ENCODE data around the gene APBA1.

The APBA1 gene

GRCh38 chr9:69672596-69673310 is 582 bp upstream of the APBA1 start:
- Histone ChIP-seq H3K4me3 (ENCODE audit: low read length) (peak overlapping the region; percentile 46; the same call in 1 of the 2 replicates), H3K27ac (ENCODE audit: low read depth, low read length) (no peak overlapping the region), H3K4me2 (ENCODE audit: low read length) (peak overlapping the region; percentile 57), H3K79me2 (ENCODE audit: control insufficient read depth, low read length) (no peaks in the 10 kb centered on the region), H3K36me3 (ENCODE audit: control insufficient read depth, low read length) (no peaks in the 10 kb centered on the region), H3K27me3 (ENCODE audit: control insufficient read depth, low read length) (peaks cover 23% of the 10 kb centered on the region), H3F3A (ENCODE audit: control insufficient read depth, insufficient read depth) (no peaks in the 10 kb centered on the region), H3K4me1 (ENCODE audit: control insufficient read depth, low read length) (peaks cover 5% of the 10 kb centered on the region; the same call in 1 of the 2 replicates), H3K9me2 (replicated peaks; ENCODE audit: control insufficient read depth, low read length) (no peaks in the 10 kb centered on the region), H4K20me1 (ENCODE audit: control insufficient read depth, insufficient read depth, low read depth, low read length) (no peaks in the 10 kb centered on the region), H3K9me3 (ENCODE audit: control insufficient read depth, insufficient read depth, low read length) (no peaks in the 10 kb centered on the region)
- TF ChIP-seq CTCF (IDR thresholded peaks at IDR 0.05; ENCODE audit: low read depth, low read length, poor library complexity, severe bottlenecking) (peak; percentile 61), EZH2phosphoT487 (IDR thresholded peaks at IDR 0.05; ENCODE audit: borderline replicate concordance, low read length) (no peak)

DNA sequence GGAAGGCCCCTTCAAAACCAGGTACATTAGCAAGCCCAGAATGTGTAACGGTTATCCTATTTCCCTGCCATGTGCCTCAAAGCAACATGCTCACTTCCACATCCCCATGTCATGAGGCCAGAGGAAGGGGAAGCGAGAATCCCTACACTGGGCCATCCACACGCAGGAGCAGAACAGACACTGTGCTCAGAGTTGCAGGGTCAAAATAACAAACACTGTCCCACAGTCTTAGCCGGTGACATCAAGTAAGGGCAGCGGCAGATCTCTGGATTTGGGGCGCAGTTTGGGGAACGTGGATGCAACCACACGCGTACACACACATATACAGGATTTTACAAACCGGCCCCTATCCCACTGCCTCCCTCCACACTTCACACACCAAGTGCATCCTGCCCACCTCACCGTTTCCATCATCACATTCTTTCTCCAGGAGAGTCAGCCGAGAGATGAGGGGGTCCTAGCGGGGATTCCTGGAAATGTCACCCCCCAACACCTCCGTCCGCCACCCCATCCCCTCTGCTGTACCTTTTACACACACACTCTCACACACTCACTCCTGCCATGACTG is 776 bp downstream of the APBA1 start:
- Histone ChIP-seq H3K36me3 (ENCODE audit: control insufficient read depth, low read length) (no peaks in the 10 kb centered on the region), H3K4me3 (ENCODE audit: low read length) (no peak overlapping the region), H3K27ac (ENCODE audit: low read depth, low read length) (no peak overlapping the region), H3K9me3 (ENCODE audit: control insufficient read depth, insufficient read depth, low read length) (no peaks in the 10 kb centered on the region), H3K4me2 (ENCODE audit: low read length) (no peak overlapping the region), H3K9me2 (replicated peaks; ENCODE audit: control insufficient read depth, low read length) (no peaks in the 10 kb centered on the region), H3K27me3 (ENCODE audit: control insufficient read depth, low read length) (peaks cover 21% of the 10 kb centered on the region), H4K20me1 (ENCODE audit: control insufficient read depth, insufficient read depth, low read depth, low read length) (no peaks in the 10 kb centered on the region), H3F3A (ENCODE audit: control insufficient read depth, insufficient read depth) (no peaks in the 10 kb centered on the region), H3K79me2 (ENCODE audit: control insufficient read depth, low read length) (no peaks in the 10 kb centered on the region), H3K4me1 (ENCODE audit: control insufficient read depth, low read length) (peaks cover 5% of the 10 kb centered on the region; the same call in 1 of the 2 replicates)
- TF ChIP-seq EZH2phosphoT487 (IDR thresholded peaks at IDR 0.05; ENCODE audit: borderline replicate concordance, low read length) (no peak), CTCF (IDR thresholded peaks at IDR 0.05; ENCODE audit: low read depth, low read length, poor library complexity, severe bottlenecking) (no peak)

GRCh38 chr9:69667306-69667705 is 4.9 kb downstream of the APBA1 start:
- Histone ChIP-seq H4K20me1 (ENCODE audit: control insufficient read depth, insufficient read depth, low read depth, low read length) (no peaks in the 10 kb centered on the region), H3K4me3 (ENCODE audit: low read length) (no peak overlapping the region), H3K4me2 (ENCODE audit: low read length) (no peak overlapping the region), H3K36me3 (ENCODE audit: control insufficient read depth, low read length) (no peaks in the 10 kb centered on the region), H3K27me3 (ENCODE audit: control insufficient read depth, low read length) (peaks cover 16% of the 10 kb centered on the region; the same call in 1 of the 2 replicates), H3K79me2 (ENCODE audit: control insufficient read depth, low read length) (no peaks in the 10 kb centered on the region), H3K27ac (ENCODE audit: low read depth, low read length) (no peak overlapping the region), H3F3A (ENCODE audit: control insufficient read depth, insufficient read depth) (no peaks in the 10 kb centered on the region), H3K9me3 (ENCODE audit: control insufficient read depth, insufficient read depth, low read length) (no peaks in the 10 kb centered on the region), H3K4me1 (ENCODE audit: control insufficient read depth, low read length) (no peaks in the 10 kb centered on the region), H3K9me2 (replicated peaks; ENCODE audit: control insufficient read depth, low read length) (no peaks in the 10 kb centered on the region)
- no peak for TF ChIP-seq EZH2phosphoT487 (IDR thresholded peaks at IDR 0.05; ENCODE audit: borderline replicate concordance, low read length)
- no peak for TF ChIP-seq CTCF (IDR thresholded peaks at IDR 0.05; ENCODE audit: low read depth, low read length, poor library complexity, severe bottlenecking)
